Erythroblast (primary cell): ENCODE data around the gene CAMK1D.
"Not testable (repeated sequence)": the region's sequence is repeated elsewhere in the genome, so short reads cannot be mapped to it uniquely, and the experiment has no call there.

ENCODE experiments used
- DNase-seq, 2 experiments: peaks; one replicate each; lab custom pipeline; 2025; lab: John Stamatoyannopoulos, UW
- GATA1 ChIP-seq: IDR thresholded peaks from 2 replicates; pipeline ENCODE4 v1.6.1; 2011; ENCODE audit warnings: low read depth, mild to moderate bottlenecking, control low read depth, low read length, moderate library complexity
- POLR2A ChIP-seq: IDR thresholded peaks from 2 replicates; pipeline ENCODE4 v1.6.1; 2011; ENCODE audit warnings: mild to moderate bottlenecking, low read length

CAMK1D gene

DNA sequence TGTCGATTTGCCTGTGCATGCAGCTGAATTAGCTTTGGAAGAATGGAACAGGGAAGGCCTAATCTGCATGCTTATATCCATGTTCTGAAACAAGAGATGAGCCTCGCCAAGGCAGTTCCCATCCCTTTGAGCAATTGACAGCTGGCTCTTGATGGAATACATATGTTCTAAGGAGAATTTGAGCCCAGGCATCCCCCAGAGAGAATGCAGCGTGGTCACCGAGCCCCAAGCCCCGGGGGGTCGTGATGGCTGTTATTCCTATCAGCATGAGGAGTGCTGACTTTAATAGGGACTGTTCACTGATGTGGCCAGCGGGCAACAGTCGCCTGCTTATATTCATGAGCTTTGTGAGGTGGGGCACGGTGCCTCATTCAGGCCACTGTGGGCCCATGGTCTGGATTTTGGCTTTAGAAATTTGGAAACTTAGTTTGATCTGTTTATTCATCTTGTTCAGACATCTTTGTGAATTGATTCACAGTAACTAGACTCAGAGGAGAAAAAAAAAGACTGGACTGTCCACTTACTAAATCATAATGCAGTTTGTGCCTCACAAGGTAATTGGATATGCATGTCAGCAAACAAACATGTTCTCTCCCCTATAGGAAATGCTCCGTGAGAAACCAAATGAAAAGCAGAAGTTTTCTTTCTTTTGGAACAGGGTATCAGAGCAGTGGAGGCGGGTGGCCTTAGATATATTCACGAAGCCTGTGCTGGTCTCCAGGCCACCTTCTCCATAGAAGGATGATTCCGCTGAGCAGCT, 447.2 kb downstream of the CAMK1D start:
- no peak for TF ChIP-seq POLR2A
- no peak for TF ChIP-seq GATA1
- DNase-seq: no peak

DNA sequence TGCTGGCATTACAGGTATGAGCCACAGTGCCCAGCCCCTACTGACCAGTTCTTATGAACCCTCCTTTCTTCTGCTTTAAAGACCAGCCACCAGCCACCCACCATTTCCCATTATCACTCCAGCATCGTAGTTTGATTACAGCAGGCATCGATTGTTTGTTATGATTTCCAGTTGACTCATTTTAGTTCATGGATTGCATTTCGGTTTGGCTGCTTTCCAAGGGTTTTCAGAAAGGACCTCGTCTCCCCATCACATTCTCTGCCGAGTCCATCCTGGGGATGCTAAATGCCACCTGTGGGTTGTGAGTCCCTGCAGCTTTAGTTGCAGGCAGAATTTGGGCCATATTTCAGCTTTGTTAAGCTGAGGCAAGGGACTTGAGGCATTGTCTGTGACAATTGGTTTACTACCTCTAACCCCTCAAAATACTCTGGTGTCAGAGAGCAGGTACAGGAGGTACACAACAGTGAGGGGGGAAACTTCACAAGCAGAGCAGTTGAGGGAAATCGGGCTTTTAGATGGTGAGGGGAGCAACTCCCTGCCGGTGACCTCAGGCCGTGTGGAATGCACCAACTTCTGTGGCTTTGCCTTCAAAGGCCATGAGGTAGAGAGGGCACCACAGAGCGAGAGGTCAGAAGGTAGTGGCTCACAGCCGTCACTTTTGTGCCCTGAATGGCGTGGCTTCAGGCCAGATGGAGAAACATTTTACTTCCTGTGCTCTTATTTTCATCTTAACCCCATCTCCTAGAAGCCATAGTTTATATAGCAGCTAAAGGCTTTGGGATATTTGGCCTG, 448.3 kb downstream of the CAMK1D start:
- TF ChIP-seq GATA1: no peak
- no peak for TF ChIP-seq POLR2A
- no peak for DNase-seq

DNA sequence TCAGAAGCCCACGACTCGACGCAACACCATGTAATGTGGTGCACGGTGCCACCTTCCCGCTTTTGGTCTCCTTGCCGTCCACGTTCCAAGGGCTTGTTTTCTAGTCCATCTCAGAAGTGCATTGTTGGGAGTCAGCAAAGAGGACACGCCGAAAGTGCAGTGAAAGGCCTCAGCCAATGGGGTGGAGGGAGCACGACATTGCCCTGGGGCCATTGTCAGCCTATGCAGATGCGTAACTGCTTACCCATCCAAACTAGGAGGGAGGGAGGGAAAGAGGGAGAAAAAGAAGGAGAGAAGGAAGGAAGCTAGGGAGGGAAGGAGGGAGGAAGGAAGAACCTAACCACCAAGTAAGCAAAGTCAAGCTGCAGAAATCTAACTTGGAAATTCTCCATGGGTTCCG, 449.8 kb downstream of the CAMK1D start:
- TF ChIP-seq GATA1 (no peak), POLR2A (no peak)
- DNase-seq: no peak

DNA sequence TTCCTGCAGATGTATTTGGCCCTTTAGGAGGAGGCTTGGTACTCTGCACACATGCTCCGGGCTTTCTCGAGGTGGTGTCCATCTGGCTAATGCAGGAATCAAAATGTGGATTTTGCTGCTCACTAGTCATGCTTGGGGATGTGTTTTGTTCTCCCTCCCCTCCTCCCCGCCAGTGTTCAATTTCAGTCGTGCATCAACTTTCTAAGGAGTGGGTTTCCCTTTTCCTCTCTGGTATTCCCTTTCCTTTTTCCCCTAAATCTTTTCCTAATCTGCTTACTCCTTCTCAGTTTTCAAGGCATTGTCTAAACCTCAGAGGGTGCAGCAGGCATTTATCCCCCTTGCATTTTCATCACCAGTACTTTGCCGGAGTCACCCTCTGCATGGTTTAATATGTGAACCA, 450.4 kb downstream of the CAMK1D start:
- no peak for TF ChIP-seq GATA1
- TF ChIP-seq POLR2A: no peak

DNA sequence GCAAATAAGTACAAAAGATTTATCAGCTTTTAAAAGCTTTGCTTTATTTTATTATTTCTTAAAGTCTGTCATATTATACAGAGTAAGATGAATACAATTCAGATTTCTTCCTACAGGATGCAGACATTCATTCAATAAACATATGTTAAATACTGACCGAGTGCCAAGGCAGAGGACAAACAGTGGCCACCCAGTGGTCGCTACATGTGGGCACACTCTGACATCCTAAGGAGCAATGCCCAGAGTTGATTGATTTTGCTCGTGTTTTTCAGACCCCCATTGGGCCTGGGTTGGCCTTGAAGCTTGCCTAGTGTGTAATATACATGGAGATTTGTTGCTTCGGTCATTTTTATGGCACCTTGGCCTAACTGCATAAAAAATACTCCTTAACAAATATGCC, 451.0 kb downstream of the CAMK1D start:
- no peak for TF ChIP-seq POLR2A
- no peak for TF ChIP-seq GATA1
- no peak for DNase-seq

More for the DNA sequence above, 450.4 kb downstream of the CAMK1D start:
- DNase-seq: no peak

DNA sequence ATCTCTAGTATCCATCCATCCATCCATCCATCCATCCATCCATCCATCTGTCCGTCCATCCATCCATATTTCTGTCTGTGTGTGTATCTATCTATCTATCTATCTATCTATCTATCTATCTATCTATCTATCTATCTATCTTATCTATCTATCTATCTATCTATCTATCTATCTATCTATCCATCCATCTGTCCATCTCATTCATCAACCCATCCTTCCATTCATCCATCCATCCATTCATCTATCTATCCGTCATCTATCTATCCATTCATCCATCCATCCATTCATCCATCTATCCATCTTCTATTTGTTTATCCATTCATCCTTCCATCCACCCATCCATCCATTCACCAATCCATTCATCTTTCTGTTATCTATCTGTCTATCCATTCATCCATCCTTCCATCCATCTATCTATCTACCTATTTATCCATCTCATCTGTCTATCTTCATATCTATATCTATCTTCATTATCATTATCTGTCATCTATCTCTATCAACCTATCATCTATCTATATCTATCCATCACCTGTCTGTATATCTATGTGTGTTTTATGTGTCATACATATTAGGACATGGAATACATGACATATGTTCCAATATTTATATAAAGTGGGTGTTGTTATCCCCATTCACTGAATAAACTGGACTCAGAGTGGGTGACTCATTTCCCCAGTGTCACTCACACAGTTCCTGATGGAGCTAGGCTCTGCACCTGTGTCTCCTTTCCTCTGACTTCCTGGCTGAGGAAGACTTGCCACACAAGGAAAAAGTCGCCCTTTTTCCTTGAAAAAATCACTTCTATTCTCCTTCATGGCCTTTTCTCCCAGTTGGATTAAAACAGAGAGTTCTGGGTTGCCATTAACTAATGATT, 452.1 kb downstream of the CAMK1D start:
- no peak for DNase-seq
- TF ChIP-seq POLR2A: no peak

DNA sequence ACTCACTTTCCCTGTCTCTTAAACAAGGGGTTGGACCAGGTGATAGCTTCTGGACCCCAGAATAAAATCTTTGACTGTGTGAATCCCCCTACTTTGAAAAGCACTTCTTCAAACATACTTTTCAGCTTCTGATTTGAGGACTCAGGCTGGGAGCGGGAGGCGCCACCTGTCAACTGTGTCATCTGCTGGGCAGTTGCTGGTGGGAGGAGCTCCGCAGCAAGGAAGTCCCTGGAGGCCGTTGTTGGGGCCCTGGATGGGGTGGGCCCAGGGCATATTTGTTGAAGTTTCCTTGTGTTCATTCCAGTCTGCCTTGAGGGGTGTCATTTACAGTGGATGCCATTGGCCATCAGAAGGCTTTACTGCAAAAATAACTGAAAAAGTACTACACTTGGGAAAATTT, 454.4 kb downstream of the CAMK1D start:
- TF ChIP-seq POLR2A (no peak), GATA1 (no peak)
- DNase-seq: no peak

DNA sequence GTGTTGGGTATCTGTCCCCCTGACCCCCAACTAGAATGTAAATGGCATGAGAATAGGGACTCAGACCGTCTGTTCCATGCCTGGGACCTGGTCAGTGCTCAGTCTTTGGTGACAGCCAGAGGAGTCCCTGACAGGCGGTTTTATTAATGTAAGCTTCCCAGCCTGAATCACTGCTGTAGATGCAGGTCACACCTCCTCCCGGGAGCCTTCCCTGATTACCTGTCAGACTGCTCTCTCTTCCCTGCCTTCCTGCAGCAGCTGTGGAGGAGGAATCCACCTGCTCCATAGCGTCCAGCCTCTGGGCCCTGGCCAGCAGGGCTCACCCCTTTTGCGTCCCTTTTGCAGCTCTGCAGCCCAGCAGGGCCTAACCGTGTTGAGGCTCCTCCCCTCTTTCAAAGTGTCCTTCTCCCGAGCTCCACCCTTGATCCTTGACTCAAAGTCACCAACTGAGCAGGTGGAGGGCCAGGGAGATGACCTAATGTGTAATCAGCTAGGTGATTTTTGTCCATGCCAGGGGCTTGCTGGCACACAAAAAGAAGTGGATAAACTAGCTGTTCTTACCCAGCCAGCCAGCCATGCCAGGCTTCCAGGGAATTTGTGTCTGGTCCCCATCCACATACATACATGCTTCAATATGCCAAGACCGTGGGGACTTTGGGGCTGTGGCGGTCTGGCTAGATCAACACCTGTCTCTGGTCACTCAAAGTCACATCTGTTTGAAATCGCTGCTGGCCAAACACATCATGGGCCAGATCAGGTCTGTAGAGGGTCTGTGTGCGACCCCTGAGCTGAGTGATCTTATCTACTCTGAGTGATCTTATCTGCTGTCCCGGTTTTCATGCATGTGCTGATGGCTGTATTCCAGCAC, 457.1 kb downstream of the CAMK1D start:
- DNase-seq: no peak

DNA sequence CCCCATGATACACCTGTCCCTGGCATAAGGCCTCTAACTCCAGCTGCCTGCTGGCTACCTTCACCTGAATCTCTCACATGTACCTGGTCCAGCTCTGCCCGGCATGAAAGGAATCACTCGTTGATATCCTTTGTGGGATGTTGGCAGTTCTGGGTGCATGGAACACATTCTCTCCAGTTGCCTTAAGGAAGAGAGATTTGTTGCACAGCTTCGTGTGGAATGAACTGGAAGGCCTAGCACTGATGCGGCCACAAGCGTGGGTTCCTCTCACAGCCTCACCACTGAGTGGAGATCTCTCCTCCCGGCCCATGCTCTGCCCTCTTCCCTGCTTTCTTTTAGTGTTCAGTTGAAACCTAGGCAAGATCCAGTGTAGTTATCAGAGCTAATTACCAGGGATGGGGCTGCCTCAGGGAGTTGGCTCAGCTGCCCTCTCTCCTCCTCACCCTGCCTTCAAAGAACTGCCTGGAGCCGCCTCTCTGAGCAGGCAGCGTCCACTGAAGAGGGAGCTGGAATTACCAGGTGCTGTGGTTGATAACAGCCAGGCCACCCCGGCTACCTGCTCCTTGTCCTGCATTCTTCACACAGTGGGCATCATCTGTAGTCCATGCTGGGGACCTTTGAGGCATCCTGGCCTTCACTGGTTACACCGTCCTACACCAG, 457.9 kb downstream of the CAMK1D start:
- no peak for DNase-seq
- TF ChIP-seq GATA1: no peak
- TF ChIP-seq POLR2A: no peak

More for the DNA sequence above, 457.1 kb downstream of the CAMK1D start:
- TF ChIP-seq POLR2A: no peak
- TF ChIP-seq GATA1: no peak

DNA sequence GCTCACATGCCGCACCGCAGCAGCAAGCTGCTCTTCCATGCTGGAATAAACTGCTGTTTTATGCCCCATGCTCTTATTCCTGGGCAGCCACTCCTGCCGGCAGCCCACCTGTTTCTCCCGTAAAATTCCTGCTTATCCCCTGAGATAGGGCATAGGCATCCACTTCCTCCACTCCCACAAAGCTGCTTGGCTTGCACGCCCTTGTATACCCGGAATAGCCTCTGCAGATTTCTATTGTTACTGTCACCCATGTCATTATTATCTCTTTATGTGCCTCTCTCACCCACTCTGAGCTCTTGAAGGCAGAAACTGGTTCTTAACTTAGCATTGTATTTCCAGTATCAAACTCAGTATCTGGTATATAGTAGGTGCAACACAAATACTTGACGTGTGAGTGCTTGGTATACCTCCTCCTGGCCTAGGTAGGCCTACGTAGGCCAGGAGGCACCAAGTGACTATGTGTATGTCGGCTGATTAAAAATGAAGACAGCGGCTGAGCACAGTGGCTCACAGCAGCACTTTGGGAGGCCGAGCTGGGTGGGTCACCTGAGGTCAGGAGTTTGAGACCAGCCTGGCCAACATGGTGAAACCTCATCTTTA, 458.8 kb downstream of the CAMK1D start:
- no peak for DNase-seq
- TF ChIP-seq POLR2A (no peak), GATA1 (no peak)

DNA sequence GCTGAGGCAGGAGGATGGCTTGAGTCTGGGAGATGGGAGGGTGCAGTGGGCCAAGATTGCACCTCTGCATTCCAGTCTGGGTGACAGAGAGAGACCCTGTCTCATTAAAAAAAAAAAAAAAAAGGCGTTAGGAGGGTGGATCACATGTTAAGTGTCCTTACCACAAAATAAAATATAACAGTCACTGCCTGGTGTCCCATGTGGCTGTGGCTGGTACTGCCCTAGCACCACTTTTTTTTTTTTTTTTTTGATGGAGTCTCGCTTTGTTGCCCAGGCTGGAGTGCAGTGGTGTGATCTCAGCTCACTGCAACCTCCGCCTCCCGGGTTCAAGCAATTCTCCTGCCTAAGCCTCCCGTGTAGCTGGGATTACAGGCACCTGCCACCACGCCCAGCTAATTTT, 460.7 kb downstream of the CAMK1D start:
- DNase-seq: not testable (repeated sequence)

DNA sequence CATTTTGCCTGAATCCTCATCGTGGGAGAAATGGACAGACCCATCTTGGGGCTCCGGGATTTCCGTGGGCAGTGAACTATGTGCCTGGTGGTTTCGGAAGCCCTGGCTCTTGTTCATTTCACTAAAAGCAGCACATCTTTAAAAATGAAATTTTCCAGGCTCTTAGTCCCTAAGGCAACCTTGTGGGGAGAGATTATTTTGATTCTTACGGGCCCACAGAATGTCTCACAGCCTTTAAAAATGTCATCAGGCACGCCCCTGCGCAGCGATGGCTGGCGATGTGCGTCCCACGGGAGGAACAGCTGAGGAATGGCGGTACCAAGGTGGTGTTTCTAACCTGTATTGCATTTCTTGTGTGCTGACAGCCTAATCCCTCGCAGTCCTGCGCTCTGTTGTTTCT, 462.5 kb downstream of the CAMK1D start:
- DNase-seq: no peak
- TF ChIP-seq POLR2A: no peak
- TF ChIP-seq GATA1: no peak
